ENCODE measurements around the gene STXBP2.

The STXBP2 gene

GRCh38 chr19:7676854-7677253, 39.9 kb downstream of the STXBP2 start, which contains the start of gene MCEMP1:
TSS of gene MCEMP1 (plus strand) at chr19:7677090. CDS start at chr19:7677121, 31 bp downstream.
- H3K4me1 ChIP-seq: peaks cover 73% of the 10 kb centered on the region
- TF ChIP-seq Cebpa-rat (IDR thresholded peaks at IDR 0.05): no peak
- H3K4me2 ChIP-seq: peak within 1 kb of the TSS; percentile 96
- H3K9me3 ChIP-seq: peaks cover 7% of the 10 kb centered on the region; the same call in 1 of the 2 replicates
- H3K27me3 ChIP-seq: peaks cover 14% of the 10 kb centered on the region
- H4K20me1 ChIP-seq: peaks cover 21% of the 10 kb centered on the region
- H3K27ac ChIP-seq: no peak within 1 kb of the TSS
- peak within 1 kb of the TSS; percentile 18; the same call in 1 of the 2 replicates for H3K9ac ChIP-seq
- H3K36me3 ChIP-seq: no peaks in the 10 kb centered on the region
- peak within 1 kb of the TSS; percentile 40 for H3K4me3 ChIP-seq

- Histone ChIP-seq H3K4me3 (no peak overlapping the region), H3K4me2 (peak overlapping the region; percentile 96), H3K27ac (no peak overlapping the region), H3K9me3 (peaks cover 7% of the 10 kb centered on the region; the same call in 1 of the 2 replicates), H3K9ac (no peak overlapping the region), H3K27me3 (peaks cover 14% of the 10 kb centered on the region), H4K20me1 (peaks cover 30% of the 10 kb centered on the region), H3K4me1 (peaks cover 81% of the 10 kb centered on the region), H3K36me3 (peaks cover 9% of the 10 kb centered on the region)
- TF ChIP-seq Cebpa-rat (IDR thresholded peaks at IDR 0.05): no peak
These were observed 40.9 kb downstream of the STXBP2 start for GRCh38 chr19:7677669-7678311.

DNA sequence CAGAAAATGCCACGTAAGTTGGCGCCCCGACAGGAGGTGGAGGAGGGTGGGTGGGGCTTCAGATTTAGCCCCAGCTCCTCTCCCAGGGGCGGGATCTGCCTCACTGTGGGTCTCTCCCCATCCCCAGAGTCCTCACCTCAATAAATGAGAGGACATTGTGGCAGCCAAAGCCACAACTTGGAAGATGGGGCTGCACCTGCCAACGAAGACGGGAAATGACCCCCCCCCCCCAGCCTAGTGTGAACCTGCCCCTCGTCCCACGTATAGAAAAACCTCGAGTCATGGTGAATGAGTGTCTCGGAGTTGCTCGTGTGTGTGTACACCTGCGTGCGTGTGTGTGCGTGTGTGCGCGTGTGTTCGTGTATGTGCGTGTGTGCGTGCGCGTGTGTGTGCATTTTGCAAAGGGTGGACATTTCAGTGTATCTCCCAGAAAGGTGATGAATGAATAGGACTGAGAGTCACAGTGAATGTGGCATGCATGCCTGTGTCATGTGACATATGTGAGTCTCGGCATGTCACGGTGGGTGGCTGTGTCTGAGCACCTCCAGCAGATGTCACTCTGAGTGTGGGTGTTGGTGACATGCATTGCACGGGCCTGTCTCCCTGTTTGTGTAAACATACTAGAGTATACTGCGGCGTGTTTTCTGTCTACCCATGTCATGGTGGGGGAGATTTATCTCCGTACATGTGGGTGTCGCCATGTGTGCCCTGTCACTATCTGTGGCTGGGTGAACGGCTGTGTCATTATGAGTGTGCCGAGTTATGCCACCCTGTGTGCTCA, 42.3 kb downstream of the STXBP2 start:
- H3K4me3 ChIP-seq: no peak overlapping the region
- peaks cover 44% of the 10 kb centered on the region for H4K20me1 ChIP-seq
- 0 out of 2 replicates have a peak, but pooled peaks cover 2% of the 10 kb centered on the region for H3K9me3 ChIP-seq
- TF ChIP-seq Cebpa-rat (IDR thresholded peaks at IDR 0.05): no peak
- no peak overlapping the region for H3K9ac ChIP-seq
- H3K27ac ChIP-seq: no peak overlapping the region
- H3K27me3 ChIP-seq: peaks cover 14% of the 10 kb centered on the region
- peaks cover 76% of the 10 kb centered on the region for H3K4me1 ChIP-seq
- peaks cover 22% of the 10 kb centered on the region for H3K36me3 ChIP-seq
- H3K4me2 ChIP-seq: peak overlapping the region; percentile 96

DNA sequence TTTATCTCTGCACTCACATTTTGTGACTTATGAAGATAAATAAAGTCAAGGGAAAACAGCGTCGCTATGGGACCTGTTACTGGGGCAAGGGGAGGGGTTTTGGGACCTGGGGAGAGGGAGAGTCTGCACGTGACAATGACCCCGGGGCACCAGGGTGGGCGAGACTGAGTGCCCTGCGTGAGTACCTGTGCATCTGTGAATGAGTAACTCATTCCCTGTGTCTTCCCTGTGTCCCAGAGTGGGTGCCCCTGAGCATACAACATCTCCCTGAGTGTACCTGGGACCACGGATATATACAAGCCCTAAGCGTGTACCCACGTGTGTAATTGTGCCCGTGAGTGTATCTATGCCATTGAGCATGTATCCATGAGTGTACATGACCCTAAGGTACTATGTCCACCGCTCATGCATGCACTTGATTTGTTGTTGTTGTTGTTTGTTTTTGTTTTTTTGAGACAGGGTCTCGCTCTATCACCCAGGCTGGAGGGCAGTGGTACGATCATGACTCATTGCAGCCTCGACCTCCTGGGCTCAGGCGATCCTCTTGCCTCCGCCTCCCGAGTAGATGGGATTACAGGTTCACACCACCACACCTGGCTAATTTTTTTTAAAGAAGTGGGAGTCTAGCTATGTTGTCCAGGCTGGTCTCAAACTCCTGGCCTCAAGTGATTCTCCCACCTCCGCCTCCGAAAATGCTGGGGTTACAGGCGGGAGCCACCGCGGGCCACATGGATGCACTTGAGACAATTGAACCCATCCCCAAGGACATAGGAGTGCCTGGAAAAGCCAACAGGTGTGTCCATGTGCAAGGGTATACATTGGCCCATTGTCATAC, 43.1 kb downstream of the STXBP2 start:
- Histone ChIP-seq H3K4me3 (peak overlapping the region; percentile 99), H3K9me3 (no peaks in the 10 kb centered on the region), H3K4me2 (peak overlapping the region; percentile 96), H3K27ac (peak overlapping the region; percentile 94; the same call in 1 of the 2 replicates), H4K20me1 (peaks cover 52% of the 10 kb centered on the region), H3K27me3 (peaks cover 14% of the 10 kb centered on the region), H3K36me3 (peaks cover 31% of the 10 kb centered on the region), H3K4me1 (peaks cover 68% of the 10 kb centered on the region), H3K9ac (peak overlapping the region; percentile 96; the same call in 1 of the 2 replicates)
- no peak for TF ChIP-seq Cebpa-rat (IDR thresholded peaks at IDR 0.05)

- no peak for TF ChIP-seq Cebpa-rat (IDR thresholded peaks at IDR 0.05)
- Histone ChIP-seq H3K27me3 (peaks cover 14% of the 10 kb centered on the region), H3K4me3 (peak within 1 kb of the TSS; percentile 99), H3K4me1 (peaks cover 60% of the 10 kb centered on the region), H3K36me3 (peaks cover 38% of the 10 kb centered on the region), H3K9ac (peak within 1 kb of the TSS; percentile 96), H3K9me3 (no peaks in the 10 kb centered on the region), H4K20me1 (peaks cover 60% of the 10 kb centered on the region), H3K27ac (peak within 1 kb of the TSS; percentile 94), H3K4me2 (peak within 1 kb of the TSS; percentile 96)
These were observed 43.9 kb downstream of the STXBP2 start, which contains the start of gene TRAPPC5 for GRCh38 chr19:7680606-7681339. TSS of gene TRAPPC5 (plus strand) at chr19:7680833. CDS start at chr19:7682254, 1,421 bp downstream.

DNA sequence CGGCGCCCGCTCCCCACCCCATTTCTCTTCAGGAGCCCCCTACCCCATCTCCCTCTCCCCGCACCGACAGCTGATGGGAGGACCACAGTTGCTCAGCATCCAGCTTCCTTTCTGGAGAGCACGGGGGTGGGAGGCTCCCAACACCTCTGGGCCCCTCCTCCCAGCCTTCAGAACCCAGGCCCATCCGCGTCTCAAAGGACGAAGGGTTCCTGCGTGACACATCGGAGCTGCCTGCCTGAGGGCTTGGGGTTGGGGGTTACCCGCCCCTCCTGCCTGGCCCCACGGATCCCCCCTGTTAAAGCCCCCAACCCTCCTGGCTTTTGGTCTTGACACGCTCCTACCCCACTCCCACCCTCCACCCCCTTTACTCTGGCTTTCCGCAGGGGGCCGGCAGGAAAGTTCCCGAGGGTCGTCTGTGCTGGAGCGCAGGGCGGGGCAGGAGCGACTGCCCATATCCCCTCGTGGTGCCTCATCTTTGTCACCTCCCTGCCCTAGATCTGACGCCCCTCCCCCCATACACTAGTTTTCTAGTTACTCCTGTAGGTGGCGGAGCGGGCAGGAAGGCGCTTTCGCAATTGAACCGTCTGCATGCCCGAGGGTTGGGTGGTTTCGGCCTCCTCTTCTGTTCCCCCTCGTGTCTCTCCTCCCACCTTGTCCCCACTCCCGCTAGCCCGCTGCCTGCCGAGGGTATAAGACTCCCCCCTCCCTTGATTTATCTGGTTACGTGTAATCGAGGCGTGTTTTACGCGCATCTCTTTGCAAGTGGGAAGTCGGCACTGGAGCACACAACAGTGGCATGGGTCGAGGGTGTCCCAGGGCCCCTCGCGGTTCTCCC, 44.6 kb downstream of the STXBP2 start:
- peak overlapping the region; percentile 96 for H3K4me2 ChIP-seq
- peaks cover 67% of the 10 kb centered on the region for H4K20me1 ChIP-seq
- H3K27ac ChIP-seq: peak overlapping the region; percentile 94
- H3K27me3 ChIP-seq: peaks cover 14% of the 10 kb centered on the region
- no peaks in the 10 kb centered on the region for H3K9me3 ChIP-seq
- TF ChIP-seq Cebpa-rat (IDR thresholded peaks at IDR 0.05): peak; percentile 95
- peak overlapping the region; percentile 96 for H3K9ac ChIP-seq
- H3K4me3 ChIP-seq: peak overlapping the region; percentile 99
- peaks cover 52% of the 10 kb centered on the region for H3K4me1 ChIP-seq
- H3K36me3 ChIP-seq: peaks cover 40% of the 10 kb centered on the region

- no peak for TF ChIP-seq Cebpa-rat (IDR thresholded peaks at IDR 0.05)
- peak overlapping the region; percentile 96 for H3K4me2 ChIP-seq
- H3K4me1 ChIP-seq: peaks cover 45% of the 10 kb centered on the region
- peaks cover 42% of the 10 kb centered on the region for H3K36me3 ChIP-seq
- H3K4me3 ChIP-seq: peak overlapping the region; percentile 99
- H3K9me3 ChIP-seq: no peaks in the 10 kb centered on the region
- H3K27me3 ChIP-seq: peaks cover 13% of the 10 kb centered on the region
- H3K27ac ChIP-seq: peak overlapping the region; percentile 94
- H4K20me1 ChIP-seq: peaks cover 67% of the 10 kb centered on the region
- H3K9ac ChIP-seq: peak overlapping the region; percentile 96; the same call in 1 of the 2 replicates
These were observed 45.4 kb downstream of the STXBP2 start for GRCh38 chr19:7682175-7682855.

Measured in BLaER1 (cell line).